Head of caudate nucleus (tissue), 42 donors: ENCODE measurements around the gene SPTLC3.

ENCODE experiments used
- DNase-seq, 42 donors: peaks; one replicate each; pipeline versions ENCODE4 v3.0.0 to v3.0.0-alpha.2; 2020 to 2021; ENCODE audit warnings: mixed read lengths in 7 of 42
- intact Hi-C: fragments of 100-400 bp; cut with DNase I; formaldehyde crosslinking; loops from one replicate; pipeline ENCODE4 v1.15.0; 2022

Gene SPTLC3

GRCh38 chr20:13024596-13024995, 15.8 kb downstream of the SPTLC3 start:
- DNase-seq = no peak
- intact Hi-C loops = no loop called here

GRCh38 chr20:13025181-13025580, 16.4 kb downstream of the SPTLC3 start:
- no peak for DNase-seq
- intact Hi-C loops = no loop called here

GRCh38 chr20:13028001-13028400, 19.2 kb downstream of the SPTLC3 start:
- intact Hi-C loops = no loop called here

GRCh38 chr20:13028673-13029072, 19.9 kb downstream of the SPTLC3 start:
- no peak for DNase-seq
- intact Hi-C loops = no loop called here

More at GRCh38 chr20:13028001-13028400, 19.2 kb downstream of the SPTLC3 start:
- DNase-seq = no peak

GRCh38 chr20:13029687-13030375, 21.1 kb downstream of the SPTLC3 start:
- peak in 1 of 42 donors; percentile 45 for DNase-seq
- intact Hi-C loops = no loop called here

- no peak for DNase-seq
- intact Hi-C loops = no loop called here
Observed at GRCh38 chr20:13031751-13032150, 23.0 kb downstream of the SPTLC3 start.

GRCh38 chr20:13034115-13034514, 25.3 kb downstream of the SPTLC3 start:
- intact Hi-C loops = no loop called here
- no peak for DNase-seq

- DNase-seq = no peak
- intact Hi-C loops = no loop called here
Observed at GRCh38 chr20:13034936-13035335, 26.2 kb downstream of the SPTLC3 start.

GRCh38 chr20:13035399-13036152, 26.8 kb downstream of the SPTLC3 start:
- no peak for DNase-seq

GRCh38 chr20:13037727-13038126, 29.0 kb downstream of the SPTLC3 start:
- DNase-seq = no peak
- intact Hi-C loops = no loop called here

More at GRCh38 chr20:13035399-13036152, 26.8 kb downstream of the SPTLC3 start:
- intact Hi-C loops = no loop called here

GRCh38 chr20:13041574-13042457, 33.0 kb downstream of the SPTLC3 start:
- intact Hi-C loops = no loop called here
- no peak for DNase-seq

GRCh38 chr20:13042458-13042794, 33.7 kb downstream of the SPTLC3 start:
- no peak for DNase-seq
- intact Hi-C loops = no loop called here

- DNase-seq = no peak
- intact Hi-C loops = no loop called here
Observed at GRCh38 chr20:13046409-13046808, 37.6 kb downstream of the SPTLC3 start.

GRCh38 chr20:13054011-13054410, 45.2 kb downstream of the SPTLC3 start:
- intact Hi-C loops = no loop called here
- DNase-seq = no peak

GRCh38 chr20:13058666-13059389, 50.1 kb downstream of the SPTLC3 start:
- no peak for DNase-seq
- intact Hi-C loops = no loop called here

- DNase-seq = no peak
- intact Hi-C loops = no loop called here
Observed at GRCh38 chr20:13059398-13060136, 50.8 kb downstream of the SPTLC3 start.

- intact Hi-C loops = no loop called here
- no peak for DNase-seq
Observed at GRCh38 chr20:13060327-13060726, 51.6 kb downstream of the SPTLC3 start.

GRCh38 chr20:13061381-13061780, 52.6 kb downstream of the SPTLC3 start:
- DNase-seq = no peak
- intact Hi-C loops = no loop called here

GRCh38 chr20:13062789-13063188, 54.0 kb downstream of the SPTLC3 start:
- intact Hi-C loops = no loop called here
- DNase-seq = no peak
